H1 (cell line): ENCODE data around the gene DNAJC5G. TPM values are rescaled to one million over a fixed set of nuclear protein-coding genes. Genes with fewer than 3 reads are reported as not detected.

ENCODE experiments used
- CTCF ChIA-PET: fragments of 300-600 bp; sonication (Branson Sonifier 250); formaldehyde crosslinking; loops from one replicate; lab custom pipeline; 2021; ENCODE audit not compliant: partially characterized antibody; lab: Charles Lee
- POLR2A ChIA-PET: fragments of 300-600 bp; sonication (Branson Sonifier 250); formaldehyde crosslinking; loops from one replicate; lab custom pipeline; 2021; ENCODE audit warnings: inconsistent platforms; ENCODE audit not compliant: partially characterized antibody; lab: Charles Lee
- DNase-seq, 2 experiments: peaks; one replicate each; pipeline versions ENCODE4 v3.0.0 to v3.0.0-alpha.2; 2010 to 2022; ENCODE audit warnings: low spot score in 2 of 2, low read depth in 1 of 2, mixed read lengths in 1 of 2
- FAIRE-seq: peaks from 2 replicates; lab custom pipeline; 2011; peaks lifted over from hg19 to GRCh38; lab: Jason Lieb, UNC
- H2AFZ ChIP-seq: 2 replicates; pipeline ENCODE4 v1.8.1; 2012; ENCODE audit warnings: low read length, inconsistent platforms
- H2AK5ac ChIP-seq: 2 replicates; pipeline ENCODE4 v1.6.1; 2013; ENCODE audit warnings: low read depth, low read length
- H2BK120ac ChIP-seq: replicated peaks from 2 replicates; pipeline ENCODE3; 2013; ENCODE audit warnings: low read depth, low read length, inconsistent platforms
- H2BK12ac ChIP-seq: 2 replicates; pipeline ENCODE4 v1.6.1; 2013; ENCODE audit warnings: low read depth, low read length
- H2BK15ac ChIP-seq: 2 replicates; pipeline ENCODE4 v1.6.1; 2013; ENCODE audit warnings: low read length
- H2BK20ac ChIP-seq: 2 replicates; pipeline ENCODE4 v1.6.1; 2013; ENCODE audit warnings: low read length
- H2BK5ac ChIP-seq: 2 replicates; pipeline ENCODE4 v1.6.1; 2013; ENCODE audit warnings: low read depth, low read length
- H3K14ac ChIP-seq: 2 replicates; pipeline ENCODE4 v1.6.1; 2013; ENCODE audit warnings: inconsistent platforms; ENCODE audit not compliant: insufficient read length
- H3K18ac ChIP-seq: 2 replicates; pipeline ENCODE4 v1.6.1; 2013; ENCODE audit warnings: low read length; ENCODE audit errors: extremely low read depth
- H3K23ac ChIP-seq: 2 replicates; pipeline ENCODE4 v1.6.1; 2013; ENCODE audit warnings: inconsistent platforms; ENCODE audit not compliant: insufficient read length
- H3K23me2 ChIP-seq: 2 replicates; pipeline ENCODE4 v1.6.1; 2013; ENCODE audit warnings: low read depth, low read length
- H3K27ac ChIP-seq: 2 replicates; pipeline ENCODE4 v1.6.1; 2011; ENCODE audit warnings: low read depth, low read length, inconsistent platforms
- H3K27me3 ChIP-seq, 4 experiments: replicated peaks in 1 of 4; 1 replicate in 1 of 4; 2 replicates in 3 of 4; pipeline versions ENCODE4 v1.6.1 to v1.8.1; 2011 to 2013; ENCODE audit warnings: low read length in 3 of 4, mild to moderate bottlenecking in 3 of 4, inconsistent platforms in 2 of 4, mixed read lengths in 2 of 4, moderate library complexity in 1 of 4; ENCODE audit not compliant: control insufficient read depth in 3 of 4, insufficient read depth in 3 of 4; ENCODE audit errors: extremely low read depth in 1 of 4
- H3K36me3 ChIP-seq, 4 experiments: 2 replicates each; pipeline versions ENCODE4 v1.6.1 to v1.8.1; 2011 to 2013; ENCODE audit warnings: mild to moderate bottlenecking in 4 of 4, low read length in 3 of 4, moderate library complexity in 2 of 4, control low read depth in 1 of 4, inconsistent platforms in 1 of 4; ENCODE audit not compliant: insufficient read depth in 4 of 4, control insufficient read depth in 2 of 4
- H3K4ac ChIP-seq: replicated peaks from 2 replicates; pipeline ENCODE3; 2013; ENCODE audit warnings: low read length, low read depth, mixed read lengths, inconsistent platforms; ENCODE audit not compliant: insufficient read length
- H3K4me1 ChIP-seq, 4 experiments: replicated peaks in 1 of 4; 1 replicate in 1 of 4; 2 replicates in 3 of 4; pipeline versions ENCODE4 v1.6.1 to v1.8.1; 2011 to 2013; ENCODE audit warnings: low read length in 3 of 4, inconsistent platforms in 2 of 4, mixed read lengths in 1 of 4; ENCODE audit not compliant: insufficient read depth in 4 of 4, control insufficient read depth in 3 of 4
- H3K4me2 ChIP-seq, 2 experiments: 2 replicates each; pipeline versions ENCODE4 v1.6.1 to v1.8.1; 2011 to 2013; ENCODE audit warnings: low read depth in 2 of 2, low read length in 2 of 2, control low read depth in 1 of 2, inconsistent platforms in 1 of 2, mild to moderate bottlenecking in 1 of 2; ENCODE audit not compliant: insufficient read depth in 1 of 2
- H3K4me3 ChIP-seq, 4 experiments: fragments of 200-600, 300-600 bp in 1 of 4; sonication (generic), shearing (Covaris generic), sonication (Bioruptor Twin) in 1 of 4; 2 replicates each; pipeline versions ENCODE4 v1.5.1 to v1.8.1; 2011 to 2016; ENCODE audit warnings: low read length in 4 of 4, low read depth in 3 of 4, control low read depth in 2 of 4, inconsistent platforms in 2 of 4, mild to moderate bottlenecking in 2 of 4, mixed read lengths in 1 of 4, moderate library complexity in 1 of 4; ENCODE audit not compliant: insufficient read depth in 2 of 4; ENCODE audit errors: extremely low read depth in 1 of 4
- H3K56ac ChIP-seq: replicated peaks from 2 replicates; pipeline ENCODE3; 2013; ENCODE audit warnings: low read depth, mild to moderate bottlenecking, mixed read lengths, low read length, inconsistent platforms; ENCODE audit not compliant: insufficient read length
- H3K79me1 ChIP-seq: 2 replicates; pipeline ENCODE4 v1.6.1; 2013; ENCODE audit warnings: low read depth, low read length, control low read depth
- H3K79me2 ChIP-seq, 2 experiments: 2 replicates each; pipeline versions ENCODE4 v1.6.1 to v1.8.1; 2012 to 2013; ENCODE audit warnings: low read length in 2 of 2, mild to moderate bottlenecking in 2 of 2, inconsistent platforms in 1 of 2; ENCODE audit not compliant: insufficient read depth in 2 of 2, control insufficient read depth in 1 of 2
- H3K9ac ChIP-seq, 4 experiments: replicated peaks in 1 of 4; 1 replicate in 1 of 4; 2 replicates in 3 of 4; pipeline versions ENCODE4 v1.6.1 to v1.8.1; 2011 to 2013; ENCODE audit warnings: low read depth in 3 of 4, low read length in 3 of 4, control low read depth in 2 of 4, mild to moderate bottlenecking in 2 of 4, moderate library complexity in 2 of 4, inconsistent platforms in 1 of 4; ENCODE audit errors: extremely low read depth in 1 of 4
- H3K9me3 ChIP-seq, 2 experiments: 2 replicates each; pipeline versions ENCODE4 v1.6.1 to v1.8.1; 2012 to 2013; ENCODE audit warnings: mild to moderate bottlenecking in 2 of 2, moderate library complexity in 2 of 2, control low read depth in 1 of 2, inconsistent platforms in 1 of 2, low read depth in 1 of 2, low read length in 1 of 2, mixed read lengths in 1 of 2; ENCODE audit not compliant: insufficient read depth in 2 of 2
- H4K20me1 ChIP-seq, 2 experiments: replicated peaks in 1 of 2; 2 replicates each; pipeline versions ENCODE3 to v1.8.1; 2011 to 2013; ENCODE audit warnings: inconsistent platforms in 2 of 2, low read length in 2 of 2, mild to moderate bottlenecking in 1 of 2; ENCODE audit not compliant: insufficient read depth in 2 of 2, control insufficient read depth in 1 of 2
- H4K5ac ChIP-seq: 2 replicates; pipeline ENCODE4 v1.6.1; 2013; ENCODE audit warnings: low read length, low read depth, mixed read lengths, inconsistent platforms; ENCODE audit not compliant: insufficient read length
- H4K8ac ChIP-seq: 2 replicates; pipeline ENCODE4 v1.8.0; 2013; ENCODE audit warnings: mild to moderate bottlenecking, moderate library complexity, low read length, inconsistent platforms; ENCODE audit not compliant: insufficient read depth; ENCODE audit errors: extremely low read depth
- H4K91ac ChIP-seq: replicated peaks from 2 replicates; pipeline ENCODE3; 2013; ENCODE audit warnings: low read length, mixed read lengths, inconsistent platforms; ENCODE audit not compliant: insufficient read length
- EZH2 ChIP-seq: fragments of 200-600 bp; sonication (generic); IDR thresholded peaks from 2 replicates; pipeline ENCODE4 v1.7.1; 2012; ENCODE audit warnings: low read depth, mild to moderate bottlenecking, moderate library complexity, low read length, inconsistent platforms; ENCODE audit not compliant: severe bottlenecking
- SP4 ChIP-seq: IDR thresholded peaks from 2 replicates; pipeline ENCODE4 v1.6.1; 2012; ENCODE audit warnings: low read length, inconsistent platforms
- TCF12 ChIP-seq: IDR thresholded peaks from 2 replicates; pipeline ENCODE4 v1.6.1; 2011; ENCODE audit warnings: low read depth, mild to moderate bottlenecking, low read length
- WGBS, 2 experiments: shearing (Covaris generic) in 1 of 2; methylation state at CpG; one replicate each; pipeline versions ENCODE4 v1.1.6 to v1.1.7; 2013 to 2015; ENCODE audit warnings: low lambda C conversion rate in 2 of 2, mixed read lengths in 2 of 2, inconsistent platforms in 1 of 2, low coverage in 1 of 2, missing lambda C conversion rate in 1 of 2; ENCODE audit not compliant: insufficient replicate concordance in 2 of 2, insufficient coverage in 1 of 2, insufficient read length in 1 of 2; ENCODE audit errors: extremely low coverage in 1 of 2, missing lambda C conversion rate in 1 of 2; 5-methylcytosine and 5-hydroxymethylcytosine counted together
- polyA plus RNA-seq, 7 experiments: library from polyadenylated mRNA; depleted of rRNA in 3 of 7; stranded (reverse) in 5 of 7; unstranded in 2 of 7; fragments of >200 nt in 5 of 7; fragments of 200-250 nt in 2 of 7; gene quantifications; 1 replicate in 5 of 7; 2 replicates in 1 of 7; 4 replicates in 1 of 7; pipeline versions ENCODE4 v1.2.1 to v1.2.3, GENCODE V29; 2011 to 2013; ENCODE audit warnings: missing spikeins in 2 of 7, mixed read lengths in 2 of 7
- total RNA-seq: library from RNA; stranded (reverse); fragmentation: NEBNext Ultra II Directional; extraction: Animal tissue kit (Norgen Biotek cat#: 25700); gene quantifications from 2 replicates; pipeline ENCODE4 v1.2.1, GENCODE V29; 2021

The DNAJC5G gene
- total and polyA plus RNA-seq, 2 of the 8 experiments (the other 6 are each of a cell fraction or from before 2014, with no cell fraction given), result 0.83 to 1.4 TPM

GRCh38 chr2:27270131-27270530 is 5.1 kb upstream of the DNAJC5G start:
- H3K79me1 ChIP-seq, result no peaks in the 10 kb centered on the region
- TF ChIP-seq EZH2 (no peak), TCF12 (no peak), SP4 (no peak)
- no peak overlapping the region for H3K9ac ChIP-seq
- POLR2A ChIA-PET, result interaction anchor here (1.3 to 4.9 kb wide), 4 partner anchors 9 to 21 kb away, joined by 3 to 22 read pairs (median 5); partner anchors contain the start of gene TRIM54
- no peak overlapping the region for H2BK20ac ChIP-seq
- H3K14ac ChIP-seq, result no peak overlapping the region
- H3K18ac ChIP-seq, result no peak overlapping the region
- H2BK15ac ChIP-seq, result no peak overlapping the region
- H4K20me1 ChIP-seq, result no peaks in the 10 kb centered on the region
- no peak overlapping the region for H3K4me2 ChIP-seq
- no peaks in the 10 kb centered on the region for H3K23me2 ChIP-seq
- no peak overlapping the region for H3K27ac ChIP-seq
- no peak overlapping the region for H2AFZ ChIP-seq
- no peak overlapping the region for H3K56ac ChIP-seq
- H3K36me3 ChIP-seq, result no peaks in the 10 kb centered on the region
- no peak overlapping the region for H3K23ac ChIP-seq
- H2AK5ac ChIP-seq, result no peak overlapping the region
- H4K91ac ChIP-seq, result no peak overlapping the region
- H4K8ac ChIP-seq, result no peak overlapping the region
- no peak overlapping the region for H2BK12ac ChIP-seq
- H2BK120ac ChIP-seq, result no peak overlapping the region
- no peak overlapping the region for H2BK5ac ChIP-seq
- no peak for DNase-seq
- FAIRE-seq, result no peak
- CTCF ChIA-PET, result interaction anchor here (0.5 to 14.1 kb wide), 9 partner anchors 11 to 78 kb away, joined by 3 to 288 read pairs (median 4); partner anchors contain the start of genes DNAJC5G, TRIM54 and UCN
- H3K4me3 ChIP-seq, result no peak overlapping the region
- H3K27me3 ChIP-seq, result peaks cover 6 to 20% (median 15%) of the 10 kb centered on the region in 4 experiments
- no peaks in the 10 kb centered on the region for H3K9me3 ChIP-seq
- 96% methylated on average over 3 of the region's 3 CpGs; no CpG with 5 or more reads in 1 of the 2 experiments for WGBS, 2 experiments
- no peak overlapping the region for H4K5ac ChIP-seq
- H3K4me1 ChIP-seq, result peaks cover 0 to 3% (median 1%) of the 10 kb centered on the region in 4 experiments; a peak in 4 of 7 replicates
- H3K79me2 ChIP-seq, result no peaks in the 10 kb centered on the region
- H3K4ac ChIP-seq, result no peak overlapping the region
